GM18861 (cell line): ENCODE data around the gene UMOD.

Experiments used
- ATAC-seq: cut with Tn5 transposase; IDR thresholded peaks from one replicate; pipeline ENCODE4 v1.9.1; 2021; ENCODE audit not compliant: unreplicated experiment

The UMOD gene

GRCh38 chr16:20364051-20364450 is 11.5 kb upstream of the UMOD start:
- no peak for ATAC-seq

- ATAC-seq = no peak
Measured at GRCh38 chr16:20363191-20363590, 10.7 kb upstream of the UMOD start.

DNA sequence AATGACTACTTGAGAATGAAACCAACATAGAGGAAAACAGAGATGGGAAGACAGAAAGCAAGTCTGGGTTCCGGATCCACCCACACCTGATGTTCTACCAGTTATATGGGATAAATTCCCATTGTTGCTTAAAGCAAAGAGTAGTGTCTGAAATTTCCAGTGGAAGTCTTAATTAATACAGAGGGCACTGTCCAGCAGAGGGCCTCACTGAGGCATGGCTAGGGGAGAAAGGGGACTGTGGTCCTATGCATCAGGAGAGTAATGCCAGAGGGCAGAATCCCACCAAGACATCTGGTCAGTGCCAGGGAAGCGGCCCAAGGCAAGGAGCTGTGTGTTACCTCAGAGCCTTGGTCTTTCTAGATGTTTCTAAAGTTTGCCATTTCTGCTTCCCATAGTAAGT is 7.5 kb upstream of the UMOD start:
- ATAC-seq = no peak

GRCh38 chr16:20355114-20355782 is 2.7 kb upstream of the UMOD start:
- no peak for ATAC-seq

DNA sequence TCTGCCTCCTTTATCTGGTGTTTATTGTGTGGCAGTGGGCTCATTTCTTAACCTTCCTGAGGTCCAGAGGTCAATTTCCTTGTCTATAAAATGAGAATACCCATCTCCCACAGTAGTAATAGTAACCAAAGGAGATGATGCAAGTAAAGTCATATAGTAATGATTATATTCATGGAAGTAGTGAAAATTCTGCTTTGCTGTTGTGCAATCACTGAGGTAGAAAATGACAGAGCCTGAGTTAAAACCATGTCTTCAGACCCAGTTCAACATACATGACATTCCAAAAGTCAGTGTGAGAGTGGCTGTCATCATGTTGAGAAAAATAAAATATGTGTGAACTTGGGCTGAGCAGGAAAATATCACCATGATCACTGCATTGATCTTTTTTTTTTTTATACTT is 864 bp upstream of the UMOD start:
- ATAC-seq = no peak

DNA sequence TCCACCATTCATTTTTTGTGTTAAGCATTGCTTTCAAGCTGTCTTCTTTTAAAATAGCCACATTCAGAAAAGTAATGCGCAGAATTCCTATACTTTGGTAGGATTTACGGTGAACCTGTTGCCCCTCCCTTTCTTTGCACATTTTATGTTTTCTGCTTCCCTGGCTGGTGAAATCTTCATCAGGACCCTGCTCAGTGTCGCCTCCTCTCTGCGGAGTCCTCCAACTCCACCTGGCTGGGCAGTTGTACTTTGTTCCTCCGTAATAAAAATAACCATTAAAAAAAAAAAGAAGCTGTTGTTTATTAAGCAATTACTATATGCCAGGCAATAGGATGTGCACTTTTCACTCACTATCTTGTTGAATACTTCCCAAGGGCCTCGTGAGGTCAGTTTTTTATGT is 2.9 kb downstream of the UMOD start:
- no peak for ATAC-seq

DNA sequence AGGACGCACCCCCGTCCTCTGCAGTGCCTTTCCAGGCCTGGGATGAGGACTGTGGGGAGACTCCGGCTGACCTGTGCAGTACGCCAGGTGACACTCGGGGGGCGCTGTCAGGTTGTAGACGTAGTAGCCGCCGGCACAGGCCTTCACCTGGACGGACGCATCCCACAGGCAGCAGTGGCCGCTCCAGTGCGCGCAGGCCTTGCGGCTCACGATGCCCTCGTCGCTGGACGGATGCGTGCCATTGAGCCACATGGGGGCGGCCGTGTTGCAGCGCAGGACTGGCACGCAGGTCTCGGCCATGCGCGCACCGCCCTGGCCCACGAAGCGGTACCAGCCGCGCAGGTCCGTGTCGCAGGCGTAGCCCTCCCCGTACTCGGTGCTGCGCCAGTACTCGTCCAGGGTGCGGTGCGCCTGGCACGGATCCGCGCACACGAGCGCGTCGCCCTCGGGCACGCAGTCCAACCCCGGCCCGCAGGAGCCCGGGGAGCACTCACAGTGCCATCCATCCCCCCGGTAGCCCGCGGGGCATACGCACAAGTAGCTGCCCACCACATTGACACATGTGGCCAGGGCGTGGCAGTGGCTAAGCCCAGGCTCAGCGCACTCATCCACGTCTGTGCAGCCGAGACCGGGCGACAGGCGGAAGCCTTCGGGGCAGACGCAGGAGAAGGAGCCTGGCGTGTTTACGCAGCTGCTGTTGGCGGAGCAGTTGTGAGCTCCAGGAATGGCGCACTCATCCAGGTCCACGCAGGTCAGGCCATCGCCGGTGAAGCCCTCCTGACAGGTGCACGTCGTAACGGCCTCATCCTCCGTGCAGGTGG is 3.9 kb downstream of the UMOD start:
- ATAC-seq = no peak

DNA sequence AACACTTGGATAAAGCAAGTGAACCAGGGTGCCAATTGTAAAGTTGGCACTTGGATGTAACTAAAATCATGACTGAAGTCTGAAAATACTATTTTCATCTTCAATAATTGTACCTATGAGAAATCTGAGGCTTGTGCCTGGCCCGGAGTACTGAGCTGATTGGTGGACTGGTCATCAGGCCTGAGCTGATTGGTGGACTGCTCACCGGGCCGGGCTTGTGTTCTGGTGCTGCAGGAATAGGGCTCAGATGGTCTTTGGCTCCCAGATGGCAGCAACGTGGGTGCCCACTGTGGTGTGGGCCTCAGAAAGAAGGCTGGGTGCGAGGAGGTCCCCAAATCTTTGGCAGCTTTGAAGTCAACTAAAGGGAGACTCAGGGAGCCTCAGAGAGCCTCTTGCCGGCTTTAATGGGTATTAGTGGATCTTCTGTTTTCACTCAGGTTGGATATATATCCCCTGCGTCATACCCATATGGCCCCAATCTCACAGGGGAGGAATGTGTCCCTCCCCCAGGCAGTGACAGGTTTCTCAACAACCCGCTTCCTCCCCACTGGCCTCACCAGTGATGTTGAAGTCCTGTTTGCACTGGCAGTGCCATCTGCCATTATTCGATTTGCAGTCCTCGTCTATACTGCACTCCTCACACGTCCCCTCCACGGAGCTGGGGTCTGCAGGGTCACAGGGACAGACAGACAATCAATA is 4.7 kb downstream of the UMOD start:
- no peak for ATAC-seq

DNA sequence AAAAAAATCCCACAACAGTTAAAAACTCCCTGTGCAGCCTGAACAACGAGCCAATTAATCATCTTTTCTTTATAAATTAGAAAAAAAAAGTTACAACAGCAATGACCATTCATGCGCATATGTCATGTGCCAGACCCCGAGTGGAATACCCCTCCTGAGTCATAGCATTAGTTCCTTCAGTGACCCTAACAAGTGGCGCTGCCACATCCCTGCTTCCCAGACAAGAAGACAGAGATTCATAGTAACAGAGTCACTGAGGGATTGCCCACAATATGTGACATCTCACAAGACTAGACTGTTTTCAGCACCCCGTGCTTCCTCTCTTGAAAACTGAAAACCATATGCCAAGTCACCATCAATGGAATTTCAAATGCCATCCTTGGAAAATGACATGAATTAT is 7.9 kb downstream of the UMOD start:
- no peak for ATAC-seq

DNA sequence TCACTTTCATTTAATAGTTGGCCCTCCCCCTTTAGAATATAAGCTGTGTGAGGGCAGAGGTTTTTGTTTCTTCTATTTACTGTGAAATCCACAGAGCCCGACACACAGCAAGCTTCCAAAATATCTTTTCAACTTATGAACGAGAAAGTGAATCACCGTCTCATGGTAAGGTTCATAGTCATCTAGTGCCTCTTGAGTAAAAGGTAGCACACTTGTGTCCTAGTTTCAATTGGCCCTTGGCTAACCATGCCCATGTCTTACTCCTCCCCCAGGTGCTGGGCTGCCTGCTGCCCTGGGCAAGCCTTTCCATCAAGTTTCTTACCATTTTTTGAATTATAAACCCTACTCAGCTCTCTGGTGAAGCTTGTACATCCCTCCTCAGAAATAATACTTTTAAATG is 12.8 kb downstream of the UMOD start:
- no peak for ATAC-seq

GRCh38 chr16:20336955-20337354 is 15.6 kb downstream of the UMOD start:
- no peak for ATAC-seq

DNA sequence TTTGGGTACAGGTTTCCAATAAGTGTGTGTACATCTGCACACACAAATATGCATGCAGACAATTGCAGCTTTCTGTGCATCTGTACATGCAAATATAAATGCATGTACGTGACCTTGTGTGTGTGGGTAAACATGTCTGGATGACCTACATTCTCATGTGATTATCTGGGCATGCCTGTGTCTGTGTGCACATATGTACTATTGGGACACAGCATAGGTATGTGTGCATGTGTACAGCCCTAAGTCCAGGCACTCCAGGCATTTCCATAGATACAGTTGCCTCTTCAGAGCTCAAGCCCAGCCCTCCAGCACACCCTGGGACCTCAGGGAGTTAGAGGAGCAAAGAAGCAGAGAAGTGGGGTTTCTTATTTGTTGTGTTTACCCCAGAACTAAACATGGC is 18.1 kb downstream of the UMOD start:
- no peak for ATAC-seq

DNA sequence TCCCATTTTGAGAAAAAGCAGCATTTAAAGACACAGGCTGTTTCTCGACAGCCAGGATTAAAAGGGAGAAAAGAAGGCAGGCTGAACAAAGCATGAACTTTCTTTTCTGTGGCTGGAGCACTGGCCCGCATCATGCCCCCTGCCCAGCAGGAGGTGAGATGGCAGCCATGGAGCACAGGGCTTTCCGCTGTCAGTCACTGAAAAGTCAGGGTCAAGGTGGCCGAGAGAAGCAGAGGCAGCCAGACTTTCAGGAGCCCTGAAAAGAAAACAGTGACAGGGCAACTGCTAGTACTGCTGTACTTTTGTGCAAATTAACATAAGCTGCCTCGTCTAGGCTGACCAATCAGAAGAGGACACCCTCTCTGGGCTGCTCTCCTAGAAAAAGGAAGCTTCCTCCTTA is 19.4 kb downstream of the UMOD start:
- no peak for ATAC-seq

GRCh38 chr16:20332411-20332810 is 20.1 kb downstream of the UMOD start:
- ATAC-seq = no peak

GRCh38 chr16:20331635-20332034 is 20.9 kb downstream of the UMOD start:
- ATAC-seq = no peak

DNA sequence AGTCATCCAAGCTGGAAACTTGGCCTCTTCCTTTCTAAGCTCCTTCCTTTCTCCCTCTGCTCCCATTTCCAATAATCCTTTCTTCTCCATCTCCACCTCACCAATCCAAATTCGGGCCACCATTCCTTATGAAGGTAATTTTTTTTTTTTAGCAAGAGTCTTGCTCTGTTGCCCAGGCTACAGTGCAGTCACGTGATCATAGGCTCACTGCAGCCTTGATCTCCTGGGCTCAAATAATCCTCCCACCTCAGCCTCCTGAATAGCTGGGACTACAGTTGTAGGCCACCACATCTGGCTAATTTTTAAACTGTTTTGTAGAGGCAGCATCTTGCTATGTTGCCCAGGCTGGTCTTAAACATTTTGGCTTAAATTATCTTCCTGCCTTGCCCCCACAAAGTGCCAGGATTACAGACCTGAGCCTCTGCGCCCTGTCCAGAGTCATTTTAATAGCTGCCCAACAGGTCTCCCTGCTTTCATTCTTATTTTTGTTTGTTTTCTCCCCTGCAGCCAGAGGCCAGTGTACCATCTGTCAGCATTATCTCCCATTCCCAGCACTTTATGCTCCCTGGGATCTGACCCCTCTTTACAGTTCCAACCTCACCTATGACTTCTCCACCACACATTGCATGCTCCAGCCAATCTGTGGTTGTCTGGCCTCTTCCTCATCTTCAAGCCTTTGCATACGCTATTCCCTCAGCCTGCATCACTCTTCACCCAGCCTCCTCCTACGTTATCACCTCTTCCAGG is 22.9 kb downstream of the UMOD start:
- no peak for ATAC-seq

GRCh38 chr16:20327444-20328041 is 25.0 kb downstream of the UMOD start, which contains the start of gene GP2:
TSS of gene GP2 (minus strand) at chr16:20327513. CDS start at chr16:20326431, 1,082 bp downstream.
- no peak for ATAC-seq

DNA sequence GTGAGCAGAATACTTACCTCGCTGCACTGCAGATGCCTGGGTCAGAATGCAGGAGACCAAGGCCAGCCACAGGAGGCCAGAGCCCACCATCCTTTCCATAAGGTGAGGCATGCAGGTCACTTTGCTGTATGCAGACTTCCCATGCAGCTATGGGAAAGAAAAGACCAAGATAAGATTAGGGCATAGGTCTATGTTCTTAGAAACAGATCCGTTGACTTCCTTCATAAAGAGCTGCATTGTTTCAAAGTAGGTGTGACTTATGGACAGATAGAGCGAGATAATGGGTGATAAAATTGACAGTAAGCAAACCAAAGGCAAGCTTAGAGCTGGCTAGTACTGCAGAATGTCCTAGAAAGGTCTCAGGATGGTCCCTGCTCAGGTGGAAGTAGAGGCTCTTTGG is 26.2 kb downstream of the UMOD start:
- ATAC-seq = no peak

- ATAC-seq = no peak
Measured at GRCh38 chr16:20325005-20325404, 27.5 kb downstream of the UMOD start.

- ATAC-seq = no peak
Measured at GRCh38 chr16:20323591-20324117, 28.9 kb downstream of the UMOD start.

DNA sequence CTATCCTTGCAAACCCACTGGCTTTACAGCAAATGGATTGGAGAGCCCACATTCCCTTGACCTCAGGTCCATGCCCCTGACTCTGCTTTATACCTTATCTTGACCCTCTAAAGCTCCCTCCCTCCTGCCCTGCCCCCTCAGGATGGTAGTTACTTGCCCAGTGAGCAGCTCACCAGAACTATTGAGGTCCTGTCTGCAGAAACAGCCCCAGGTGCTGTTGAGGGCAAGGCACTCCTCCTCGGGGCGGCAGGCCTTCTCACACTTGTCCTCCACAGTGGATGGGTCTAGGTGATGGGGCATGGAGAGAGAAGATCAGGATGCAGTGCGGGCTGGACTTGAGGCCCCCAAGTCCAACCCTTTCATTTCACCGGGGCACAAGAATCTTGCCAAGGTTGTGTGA is 29.8 kb downstream of the UMOD start:
- no peak for ATAC-seq
